Fibroblast of skin of right biceps (primary cell): ENCODE measurements around the gene WNT16.

Source experiments
- DNase-seq: peaks from one replicate; pipeline ENCODE4 v3.0.0-alpha.2; 2013

Gene WNT16

DNA sequence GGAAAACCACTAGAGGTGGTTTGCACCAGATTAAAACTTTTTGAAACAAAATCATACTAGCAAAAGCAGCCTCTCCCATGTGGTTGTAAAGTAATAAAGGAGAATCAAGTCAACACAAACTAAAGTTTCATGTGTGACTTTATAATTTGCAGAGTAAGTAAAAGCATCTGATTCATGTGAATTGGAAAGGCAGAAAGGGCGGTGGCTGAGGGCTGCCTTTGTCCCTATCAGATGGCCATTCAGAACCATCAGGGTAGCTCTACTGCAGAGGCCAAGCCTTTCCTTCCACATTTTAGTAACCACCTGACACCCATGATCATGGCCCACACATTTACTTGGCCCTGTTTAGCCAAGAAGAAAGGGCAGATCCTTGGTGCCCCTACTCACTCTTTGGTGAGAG is 15.7 kb downstream of the WNT16 start:
- DNase-seq = no peak

- DNase-seq = no peak
Measured at GRCh38 chr7:121351682-121352081, 22.9 kb downstream of the WNT16 start.

DNA sequence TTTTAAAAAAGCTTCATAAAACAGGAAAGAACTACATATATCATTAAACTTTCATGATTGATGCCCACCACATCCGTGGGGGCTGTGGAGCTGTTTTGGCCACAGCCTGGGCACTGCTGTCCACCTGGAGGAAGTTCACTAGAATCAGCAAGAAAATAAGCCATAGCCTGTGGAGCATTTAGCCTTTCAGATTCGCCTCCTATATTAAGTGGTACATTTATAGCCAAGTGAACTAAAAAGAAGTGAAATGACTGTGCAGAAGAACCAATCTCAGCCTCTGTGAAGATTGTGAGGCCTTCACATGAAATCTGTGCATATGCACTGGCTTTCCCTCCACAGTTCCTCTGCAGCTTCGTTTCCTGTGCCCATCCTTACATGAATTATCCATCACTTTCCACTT is 23.5 kb downstream of the WNT16 start:
- no peak for DNase-seq

DNA sequence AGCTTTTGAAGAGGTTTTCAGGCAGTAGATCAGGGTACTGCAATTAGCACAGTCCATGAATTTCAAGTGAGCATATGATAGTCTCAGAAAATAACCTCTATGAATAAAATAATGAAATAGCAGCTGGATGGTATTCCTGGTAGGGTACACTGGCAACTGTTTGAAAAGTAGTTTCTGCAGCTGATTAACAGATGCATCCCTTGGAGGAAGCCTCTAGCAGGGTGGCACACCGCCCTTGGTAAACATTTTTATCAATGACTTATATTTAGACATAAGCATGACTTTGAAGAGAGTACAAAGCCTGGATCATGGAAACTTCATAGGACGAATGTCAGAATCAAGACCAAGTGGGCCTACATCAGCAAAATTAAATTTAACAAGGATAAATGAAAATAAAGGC is 26.8 kb downstream of the WNT16 start:
- DNase-seq = no peak

- DNase-seq = no peak
Measured at GRCh38 chr7:121360564-121360963, 31.8 kb downstream of the WNT16 start.

DNA sequence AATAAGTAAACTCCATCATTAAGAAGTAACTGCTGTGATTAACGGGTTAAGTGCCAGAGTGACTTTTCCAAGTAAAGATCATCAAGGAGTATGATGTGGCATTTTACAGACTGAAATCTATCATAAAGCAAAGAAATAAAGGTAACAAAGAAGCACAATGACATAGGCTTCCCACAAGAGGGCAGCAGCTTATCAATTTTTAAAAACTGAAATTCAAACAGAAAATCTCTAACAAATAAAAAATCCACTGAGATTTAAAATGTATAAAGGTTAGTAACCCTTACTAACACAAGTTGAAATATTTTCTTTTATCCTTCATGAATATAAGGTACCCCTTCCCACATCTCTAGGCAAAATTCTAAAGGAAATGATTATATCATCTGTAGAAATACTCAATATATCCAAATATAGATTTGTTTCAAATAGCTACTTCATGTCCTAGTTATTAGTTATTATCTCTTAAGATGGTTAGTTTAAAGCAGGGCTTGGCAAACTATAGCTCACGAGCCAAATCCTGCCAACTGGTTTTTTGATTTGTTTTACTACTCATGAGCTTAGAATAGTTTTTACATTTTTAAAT is 38.1 kb downstream of the WNT16 start:
- DNase-seq = peak; percentile 32

GRCh38 chr7:121369462-121369861 is 40.7 kb downstream of the WNT16 start:
- peak; percentile 51 for DNase-seq

DNA sequence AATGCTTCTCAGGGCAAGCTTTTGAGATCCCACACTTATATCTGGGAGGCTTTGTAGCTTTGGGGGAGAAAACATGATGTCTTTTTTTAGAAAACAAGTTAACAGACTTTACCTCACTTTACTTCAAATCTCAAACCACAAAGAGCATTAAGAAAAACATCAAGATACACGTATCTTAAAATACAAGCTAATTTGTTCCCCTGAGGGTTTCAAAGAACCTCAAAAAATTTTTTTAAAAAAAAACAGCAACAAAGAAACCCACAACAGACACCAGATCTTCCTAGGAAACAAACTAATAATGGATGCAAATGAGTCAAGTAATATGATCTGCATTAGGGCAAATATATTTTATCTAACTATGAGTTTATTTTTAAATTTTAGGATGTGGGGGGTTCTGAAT is 42.6 kb downstream of the WNT16 start:
- no peak for DNase-seq

DNA sequence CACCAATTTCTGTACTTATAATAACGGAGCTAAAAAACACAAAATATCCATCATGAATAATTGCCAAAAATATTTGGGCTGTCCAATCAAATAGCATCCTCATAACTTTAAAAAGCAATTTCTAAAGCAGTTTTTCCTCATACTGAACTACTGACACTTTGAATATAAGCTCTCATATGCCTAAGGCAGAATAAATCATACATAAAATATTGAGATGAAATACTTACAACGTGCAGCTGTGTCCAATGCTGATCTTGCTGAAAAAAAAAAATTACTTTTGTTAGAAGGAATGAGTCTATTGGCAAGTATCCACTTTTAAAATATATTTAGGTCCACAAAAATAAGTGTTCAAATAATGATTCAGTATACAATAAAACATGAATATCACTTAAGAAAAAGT is 43.1 kb downstream of the WNT16 start:
- DNase-seq = peak; percentile 6

DNA sequence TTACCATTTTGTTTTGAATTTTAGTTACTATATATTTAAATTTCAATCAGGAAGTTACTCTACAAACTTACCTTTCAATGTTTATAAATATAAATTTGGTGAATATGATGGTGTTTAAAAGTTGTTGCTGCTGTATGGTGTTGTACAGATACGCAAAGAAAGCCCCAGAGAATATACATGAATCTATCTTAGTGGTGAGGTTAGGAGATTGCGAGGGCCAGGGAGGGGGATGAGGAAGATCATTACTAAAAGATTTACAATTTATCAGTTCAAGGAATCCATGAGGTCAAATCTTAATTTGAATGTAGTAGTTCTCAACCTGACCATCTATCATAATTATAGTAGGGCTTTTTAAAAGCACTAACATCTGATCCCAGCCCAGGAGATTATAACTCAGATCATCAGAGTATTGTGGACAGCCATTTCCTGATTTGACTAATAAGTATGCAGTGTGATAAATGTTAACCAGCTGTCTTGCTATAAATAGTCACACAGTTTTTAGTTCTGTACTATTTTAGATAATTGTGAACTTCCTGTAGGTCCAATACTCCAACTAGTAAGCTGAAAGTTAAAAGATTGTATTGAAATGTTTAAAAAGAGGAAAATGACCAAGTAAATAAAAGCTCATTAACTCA is 43.7 kb downstream of the WNT16 start:
- DNase-seq = peak; percentile 76

DNA sequence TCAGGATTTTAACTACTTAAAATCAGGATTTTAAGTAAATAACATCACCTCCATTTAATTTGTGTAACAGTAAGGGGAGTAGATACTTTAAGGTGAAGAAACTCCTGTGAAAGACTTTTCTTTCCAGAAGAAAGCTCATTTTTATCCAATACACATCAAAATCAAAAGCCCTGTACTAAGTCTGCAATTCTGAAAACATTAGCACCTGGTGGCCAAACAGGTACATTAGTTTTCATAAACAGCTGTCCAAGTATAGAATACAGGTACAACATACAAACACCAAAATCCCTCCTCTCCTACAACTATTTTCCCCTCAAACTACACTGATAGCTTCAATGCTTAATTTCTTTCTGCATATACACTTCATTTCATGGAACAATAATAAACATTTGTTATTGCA is 44.4 kb downstream of the WNT16 start:
- no peak for DNase-seq

GRCh38 chr7:121376979-121377378 is 48.2 kb downstream of the WNT16 start:
- DNase-seq = no peak

DNA sequence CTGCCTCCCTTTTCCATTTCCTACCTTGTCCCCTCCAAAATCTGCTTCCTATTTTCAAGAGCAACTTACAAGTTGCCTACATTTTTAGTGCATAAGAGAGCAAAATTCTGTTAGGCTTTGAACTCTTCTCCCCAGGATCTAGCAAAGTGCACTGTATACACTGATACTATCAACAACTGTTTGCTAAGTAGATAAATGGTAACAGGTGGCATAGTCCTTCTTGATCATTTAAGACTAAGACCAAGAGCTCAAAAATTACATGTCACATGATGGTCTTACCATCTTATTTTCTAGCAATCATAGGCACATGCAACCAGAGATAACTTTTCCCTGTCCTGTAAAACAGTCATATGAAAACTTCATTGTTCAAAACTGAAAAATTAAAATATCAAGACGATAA is 51.1 kb downstream of the WNT16 start:
- DNase-seq = no peak

- DNase-seq = no peak
Measured at GRCh38 chr7:121382473-121382872, 53.7 kb downstream of the WNT16 start.

- no peak for DNase-seq
Measured at GRCh38 chr7:121383235-121383910, 54.6 kb downstream of the WNT16 start.

GRCh38 chr7:121384265-121384664 is 55.5 kb downstream of the WNT16 start:
- no peak for DNase-seq

- no peak for DNase-seq
Measured at GRCh38 chr7:121385056-121385799, 56.4 kb downstream of the WNT16 start.

GRCh38 chr7:121385800-121386179 is 57.0 kb downstream of the WNT16 start:
- DNase-seq = no peak

- peak; percentile 10 for DNase-seq
Measured at GRCh38 chr7:121388950-121389349, 60.1 kb downstream of the WNT16 start.

GRCh38 chr7:121390109-121390508 is 61.3 kb downstream of the WNT16 start:
- DNase-seq = no peak

- no peak for DNase-seq
Measured at GRCh38 chr7:121390617-121391016, 61.8 kb downstream of the WNT16 start.
